NCI-H1417 treated with DMSO at 0.1 percent for 48 hours (cell line): Measurements from ENCODE around the gene ENPP3.

Source experiments
- DNase-seq: peaks from one replicate; lab custom pipeline; 2025; lab: John Stamatoyannopoulos, UW

The ENPP3 gene

GRCh38 chr6:131766631-131767030 lies 129.5 kb downstream of the ENPP3 start:
- DNase-seq, result no peak

GRCh38 chr6:131768964-131769363 lies 131.9 kb downstream of the ENPP3 start:
- DNase-seq, result no peak

- no peak for DNase-seq
These were observed 132.5 kb downstream of the ENPP3 start for GRCh38 chr6:131769385-131770141.

DNA sequence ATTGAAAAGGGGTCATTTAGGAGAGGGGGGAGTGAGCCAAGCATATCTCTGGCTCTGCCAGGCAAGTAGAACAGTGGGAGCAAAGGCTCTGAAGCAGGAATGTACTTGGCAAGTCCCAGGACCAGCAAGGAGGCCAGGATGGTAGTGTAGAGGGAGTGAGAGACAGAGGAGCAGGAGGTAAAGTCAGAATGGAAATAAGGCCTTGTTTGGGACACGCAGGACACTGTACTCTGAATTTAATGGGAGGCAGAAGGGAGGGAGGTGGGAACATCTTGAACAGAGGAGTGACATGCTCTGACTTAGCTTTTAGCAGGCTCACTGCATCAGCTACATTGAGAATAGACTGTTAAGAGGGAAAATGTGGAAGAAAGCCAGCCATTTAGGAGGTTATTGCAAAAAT lies 133.7 kb downstream of the ENPP3 start:
- DNase-seq, result no peak

- no peak for DNase-seq
These were observed 136.3 kb downstream of the ENPP3 start for GRCh38 chr6:131773284-131773950.

- no peak for DNase-seq
These were observed 138.8 kb downstream of the ENPP3 start for GRCh38 chr6:131775886-131776285.

- DNase-seq, result no peak
These were observed 139.9 kb downstream of the ENPP3 start for GRCh38 chr6:131776985-131777384.

- no peak for DNase-seq
These were observed 141.1 kb downstream of the ENPP3 start for GRCh38 chr6:131778169-131778568.

GRCh38 chr6:131779304-131779703 lies 142.2 kb downstream of the ENPP3 start:
- DNase-seq, result no peak

DNA sequence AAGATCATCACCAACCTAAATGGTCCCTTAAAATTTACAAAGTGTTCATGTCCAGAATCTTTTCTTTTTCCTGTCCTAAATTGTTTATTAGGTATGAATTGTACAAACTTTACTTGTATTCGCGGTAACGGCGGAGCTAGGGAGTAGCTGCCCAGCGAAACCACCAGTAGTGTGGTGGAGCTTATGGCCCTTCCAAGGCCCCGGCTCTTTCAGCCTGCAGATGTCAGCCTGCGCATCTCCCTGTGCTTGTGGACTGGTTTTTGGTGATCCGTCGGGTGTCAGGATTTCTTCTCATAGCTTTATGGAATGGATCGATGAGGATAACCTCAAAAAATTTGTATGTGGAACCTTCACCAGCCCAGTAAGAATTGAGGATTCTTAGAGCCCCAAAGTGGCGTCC lies 143.5 kb downstream of the ENPP3 start:
- DNase-seq, result no peak

- no peak for DNase-seq
These were observed 144.6 kb downstream of the ENPP3 start for GRCh38 chr6:131781687-131782086.

- peak; percentile 26 for DNase-seq
These were observed 145.7 kb downstream of the ENPP3 start for GRCh38 chr6:131782764-131783163.

- no peak for DNase-seq
These were observed 147.5 kb downstream of the ENPP3 start for GRCh38 chr6:131784561-131784960.

- DNase-seq, result no peak
These were observed 150.0 kb downstream of the ENPP3 start for GRCh38 chr6:131787079-131787478.

DNA sequence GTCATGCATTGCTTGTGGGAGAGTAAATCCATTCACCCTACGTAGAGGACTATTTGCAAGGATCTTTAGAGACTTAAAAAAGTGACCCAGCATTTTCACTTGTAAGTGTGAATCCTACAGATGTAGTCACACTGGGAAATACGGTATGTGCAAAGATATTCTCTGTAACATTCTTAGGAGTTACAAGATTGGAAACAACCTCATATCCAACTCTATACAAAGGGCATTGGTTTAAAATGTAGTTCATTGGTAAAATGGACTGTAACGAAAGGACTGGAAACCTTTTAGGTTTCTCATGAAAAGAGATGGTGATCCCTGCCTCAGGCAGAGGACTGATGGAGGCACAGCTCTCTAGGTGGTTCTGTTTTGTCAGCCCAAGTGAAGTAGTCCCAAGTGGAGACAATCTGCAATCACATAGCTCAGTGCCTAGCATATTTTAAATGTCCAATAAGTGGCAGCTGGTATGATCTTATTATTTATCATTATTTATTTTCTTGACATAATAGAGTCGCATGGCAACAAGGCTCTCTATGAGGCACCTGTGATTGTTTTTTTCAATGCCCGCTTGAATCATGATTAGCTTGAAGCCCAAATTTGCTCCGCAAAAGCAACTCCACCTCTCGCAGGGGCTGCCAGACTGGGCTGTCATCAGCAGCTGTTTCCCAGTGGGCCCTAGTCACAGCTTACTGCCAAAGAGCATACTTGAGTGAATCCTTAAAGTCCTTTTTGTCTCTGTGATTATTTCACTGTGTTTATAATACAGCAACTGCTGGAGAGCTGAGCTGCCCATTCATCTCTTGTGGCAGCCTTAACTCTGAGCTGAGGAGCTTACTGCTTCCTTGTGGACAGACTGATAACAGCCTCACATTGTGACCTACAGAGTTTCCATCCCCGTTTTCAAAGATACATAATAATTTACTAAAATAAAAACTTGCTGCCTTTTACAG lies 150.9 kb downstream of the ENPP3 start:
- peak; percentile 35 for DNase-seq

DNA sequence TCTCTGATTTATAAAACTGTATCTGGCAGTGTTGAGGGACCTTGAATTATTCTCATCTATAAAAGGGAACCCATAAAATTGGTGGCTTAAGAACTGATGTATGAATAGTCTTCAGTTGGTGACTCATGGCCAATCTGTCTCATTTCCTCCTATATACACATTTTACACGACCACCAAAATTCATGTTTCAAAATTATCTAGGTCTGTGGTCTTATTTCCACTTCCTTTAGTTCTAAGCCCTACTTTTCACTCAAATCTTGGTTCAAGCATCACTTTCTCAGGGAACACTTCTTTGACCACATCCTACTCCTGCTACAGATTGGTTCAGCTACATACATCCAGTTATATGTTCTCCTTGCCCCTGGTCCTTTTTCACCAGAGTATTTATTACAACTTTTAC lies 152.1 kb downstream of the ENPP3 start:
- no peak for DNase-seq

DNA sequence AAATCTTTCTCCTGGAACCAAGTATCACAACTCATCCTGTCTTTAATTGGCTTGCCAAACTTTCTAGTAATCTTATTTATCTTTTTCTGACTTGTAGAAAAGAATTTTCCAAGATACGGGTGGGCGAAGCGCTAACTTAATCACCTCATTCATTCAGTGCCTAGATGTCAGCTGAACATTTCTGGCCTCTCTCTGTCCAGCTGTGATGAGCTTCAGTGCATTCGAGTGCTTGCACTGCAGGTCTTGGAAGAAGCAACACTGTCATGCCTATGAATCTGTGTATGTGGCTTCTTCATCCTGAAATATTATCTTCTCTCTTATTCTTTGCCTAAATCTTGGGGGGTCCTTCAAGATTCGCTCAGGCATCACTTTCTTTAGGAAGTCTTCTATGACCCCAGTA lies 154.4 kb downstream of the ENPP3 start:
- DNase-seq, result no peak

DNA sequence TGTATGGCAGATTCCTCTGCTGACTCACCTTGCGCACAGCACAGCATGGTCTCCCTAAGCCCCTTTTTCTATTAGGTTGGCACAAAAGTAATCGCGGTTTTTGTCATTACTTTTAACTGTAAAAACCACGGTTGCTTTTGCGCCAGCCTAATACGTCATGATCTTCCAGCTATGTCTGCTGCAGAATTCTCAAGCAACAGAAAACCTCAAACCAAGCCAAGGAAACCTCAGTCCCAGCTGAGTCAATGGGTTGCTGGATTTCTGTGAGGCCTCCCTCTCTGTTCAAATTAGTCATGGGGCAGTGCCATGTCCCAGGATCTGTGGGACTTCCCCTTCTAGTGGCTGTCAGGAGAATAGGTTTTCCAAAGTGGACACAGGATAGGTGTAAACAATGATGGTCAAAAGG lies 155.0 kb downstream of the ENPP3 start:
- DNase-seq, result no peak

- DNase-seq, result no peak
These were observed 158.3 kb downstream of the ENPP3 start for GRCh38 chr6:131795366-131795765.
